Spleen (tissue), 11 donors: ENCODE results near the gene GPR52. TPM values are rescaled to one million over a fixed set of nuclear protein-coding genes. Genes with fewer than 3 reads are reported as not detected.
"Not testable (repeated sequence)": the region's sequence is repeated elsewhere in the genome, so short reads cannot be mapped to it uniquely, and the experiment has no call there.

ENCODE experiments used
- DNase-seq: peaks from one replicate; pipeline ENCODE4 v3.0.0-alpha.2; 2020
- H3K27ac ChIP-seq, 8 donors: fragments of 200-600 bp; sonication (generic) in 7 of 8; 1 replicate in 4 of 8; 2 replicates in 4 of 8; pipeline versions ENCODE4 v1.5.0 to v1.8.0; 2016 to 2021; ENCODE audit warnings: inconsistent platforms in 4 of 8, mild to moderate bottlenecking in 4 of 8, moderate library complexity in 1 of 8
- H3K27me3 ChIP-seq, 7 donors: fragments of 200-600 bp; sonication (generic) in 6 of 7; replicated peaks in 1 of 7; 1 replicate in 4 of 7; 2 replicates in 3 of 7; pipeline versions ENCODE4 v1.5.0 to v1.8.0; 2016 to 2021; ENCODE audit warnings: inconsistent platforms in 3 of 7, mild to moderate bottlenecking in 1 of 7
- H3K36me3 ChIP-seq, 6 donors: fragments of 200-600 bp; sonication (generic) in 5 of 6; 1 replicate in 4 of 6; 2 replicates in 2 of 6; pipeline versions ENCODE4 v1.5.0 to v1.8.0; 2016 to 2021; ENCODE audit warnings: inconsistent platforms in 2 of 6
- H3K4me1 ChIP-seq, 6 donors: fragments of 200-600 bp; sonication (generic) in 5 of 6; 1 replicate in 3 of 6; 2 replicates in 3 of 6; pipeline versions ENCODE4 v1.5.0 to v1.8.0; 2016 to 2021; ENCODE audit warnings: inconsistent platforms in 3 of 6
- H3K4me3 ChIP-seq, 8 donors: fragments of 200-600 bp; sonication (generic) in 7 of 8; 1 replicate in 4 of 8; 2 replicates in 4 of 8; pipeline versions ENCODE4 v1.5.0 to v1.8.0; 2016 to 2021; ENCODE audit warnings: inconsistent platforms in 4 of 8, mild to moderate bottlenecking in 4 of 8, moderate library complexity in 2 of 8
- H3K9me3 ChIP-seq, 8 donors: fragments of 200-600 bp; sonication (generic) in 7 of 8; 1 replicate in 4 of 8; 2 replicates in 4 of 8; pipeline versions ENCODE4 v1.5.0 to v1.8.0; 2016 to 2021; ENCODE audit warnings: inconsistent platforms in 4 of 8
- CTCF ChIP-seq, 11 experiments: fragments of 200-600 bp in 7 of 11; fragments of 450-650 bp in 4 of 11; sonication (generic) in 4 of 11; IDR thresholded peaks in 8 of 11; conservative IDR thresholded peaks in 3 of 11; 1 replicate in 7 of 11; 2 replicates in 4 of 11; pipeline versions ENCODE4 v1.4.0 to v1.8.0; 2016 to 2021; ENCODE audit warnings: antibody characterized with exemption in 11 of 11, inconsistent platforms in 4 of 11, mild to moderate bottlenecking in 1 of 11
- POLR2A ChIP-seq, 3 donors: fragments of 450-650 bp; IDR thresholded peaks; one replicate each; pipeline ENCODE4 v1.5.1; 2017; ENCODE audit warnings: antibody characterized with exemption in 3 of 3, mild to moderate bottlenecking in 1 of 3
- POLR2AphosphoS5 ChIP-seq, 3 donors: sonication (generic); formaldehyde crosslinking; IDR thresholded peaks; one replicate each; pipeline ENCODE4 v1.5.1; 2017; ENCODE audit warnings: antibody characterized with exemption in 3 of 3
- WGBS, 5 donors: extraction: QIAGEN DNeasy Blood & Tissue Kit in 3 of 5; methylation state at CpG; one replicate each; pipeline versions ENCODE4 v1.1.5 to v1.1.7; 2013 to 2018; 5-methylcytosine and 5-hydroxymethylcytosine counted together
- intact Hi-C: fragments of 100-400 bp; cut with DNase I; formaldehyde crosslinking; loops from one replicate; pipeline ENCODE4 v1.15.0; 2023; ENCODE audit warnings: low total_unique reads
- polyA plus RNA-seq, 3 donors: library from polyadenylated mRNA; stranded (reverse); fragments of 200-250 nt; gene quantifications; one replicate each; pipeline ENCODE4 v1.2.1, GENCODE V29; 2013
- total RNA-seq, 7 donors: library from RNA; depleted of rRNA in 3 of 7; stranded (reverse); fragments of >200 nt in 3 of 7; fragmentation: NEBNext Ultra II Directional in 4 of 7; extraction: Animal tissue kit (Norgen Biotek cat#: 25700) in 4 of 7; gene quantifications; one replicate each; pipeline versions ENCODE4 v1.1.0 to v1.2.1, GENCODE V29; 2016 to 2021
- donor health status: healthy with polysubstance abuse.
- donor health status: DM: no; HTN: no; CAD: no; lungs with moderate emphysema.
- donor health status: DM: no; HTN: no; CAD: no.
- donor health status: Bipolar disorder and iron deficiency.
- donor health status: healthy.
- donor health status: DM: no; HTN: no; CAD: no.
- donor health status: DM: yes; HTN: yes; CAD: no.

Gene GPR52
- total and polyA plus RNA-seq, 10 donors = 0.13 to 21.4 (median 6.3) TPM; not detected in 2

- Histone ChIP-seq H3K27me3 (no peaks in the 10 kb centered on the region), H3K27ac (no peak overlapping the region), H3K4me3 (no peak overlapping the region), H3K9me3 (no peaks in the 10 kb centered on the region), H3K4me1 (no peaks in the 10 kb centered on the region), H3K36me3 (peaks cover 0 to 9% (median 0%) of the 10 kb centered on the region in 6 donors)
- no peak for DNase-seq
- WGBS, 5 donors = 94 to 100% (median 98%) methylated on average over 1 of the region's 1 CpG
- intact Hi-C loops = no loop called here
- no peak for TF ChIP-seq POLR2A (IDR thresholded peaks at IDR 0.05)
- TF ChIP-seq CTCF (IDR thresholded peaks at IDR 0.05 in 8 of 11, conservative IDR thresholded peaks at IDR 0.05 in 3 of 11) = no peak
These were observed 42.5 kb upstream of the GPR52 start for GRCh38 chr1:174405219-174405618.

- Histone ChIP-seq H3K27ac (no peak overlapping the region), H3K36me3 (no peaks in the 10 kb centered on the region), H3K27me3 (no peaks in the 10 kb centered on the region), H3K9me3 (no peaks in the 10 kb centered on the region), H3K4me3 (no peak overlapping the region), H3K4me1 (no peaks in the 10 kb centered on the region)
- DNase-seq = no peak
- 89 to 99% (median 95%) methylated on average over 4 of the region's 4 CpGs for WGBS, 5 donors
- no peak for TF ChIP-seq POLR2AphosphoS5 (IDR thresholded peaks at IDR 0.05)
- intact Hi-C loops = no loop called here
These were observed 41.3 kb upstream of the GPR52 start for GRCh38 chr1:174406421-174406820.

GRCh38 chr1:174407665-174408064, 40.1 kb upstream of the GPR52 start:
- Histone ChIP-seq H3K4me3 (no peak overlapping the region), H3K27me3 (no peaks in the 10 kb centered on the region), H3K4me1 (no peaks in the 10 kb centered on the region), H3K9me3 (peaks cover 0 to 10% (median 2%) of the 10 kb centered on the region in 8 donors), H3K36me3 (no peaks in the 10 kb centered on the region), H3K27ac (no peak overlapping the region)
- no peak for TF ChIP-seq CTCF (IDR thresholded peaks at IDR 0.05 in 8 of 11, conservative IDR thresholded peaks at IDR 0.05 in 3 of 11)
- no peak for TF ChIP-seq POLR2A (IDR thresholded peaks at IDR 0.05)
- TF ChIP-seq POLR2AphosphoS5 (IDR thresholded peaks at IDR 0.05) = no peak
- WGBS, 5 donors = 96 to 99% (median 98%) methylated on average over 3 of the region's 3 CpGs
- intact Hi-C loops = no loop called here
- no peak for DNase-seq

- intact Hi-C loops = no loop called here
- 50 to 100% (median 72%) methylated on average over 2 of the region's 2 CpGs for WGBS, 5 donors
- TF ChIP-seq POLR2AphosphoS5 (IDR thresholded peaks at IDR 0.05) = no peak
- no peak for TF ChIP-seq CTCF (IDR thresholded peaks at IDR 0.05 in 8 of 11, conservative IDR thresholded peaks at IDR 0.05 in 3 of 11)
- TF ChIP-seq POLR2A (IDR thresholded peaks at IDR 0.05) = no peak
- H3K4me3 ChIP-seq = no peak overlapping the region
- H3K27me3 ChIP-seq = no peaks in the 10 kb centered on the region
- H3K9me3 ChIP-seq = peaks cover 0 to 10% (median 2%) of the 10 kb centered on the region in 8 donors
- no peaks in the 10 kb centered on the region for H3K4me1 ChIP-seq
- no peak overlapping the region for H3K27ac ChIP-seq
- no peak for DNase-seq
- no peaks in the 10 kb centered on the region for H3K36me3 ChIP-seq
These were observed 39.6 kb upstream of the GPR52 start for GRCh38 chr1:174408146-174408545.

- WGBS, 5 donors = 91 to 98% (median 96%) methylated on average over 3 of the region's 3 CpGs
- H3K27ac ChIP-seq, H3K27me3 ChIP-seq, H3K36me3 ChIP-seq, intact Hi-C loops, H3K9me3 ChIP-seq, DNase-seq, H3K4me3 ChIP-seq: not testable (repeated sequence)
- H3K4me1 ChIP-seq = peaks cover 0 to 10% (median 0%) of the 10 kb centered on the region in 6 donors
These were observed 38.0 kb upstream of the GPR52 start for GRCh38 chr1:174409801-174410200.
